GM21723 (cell line): ENCODE data around the gene TPCN1.

Source experiments
- ATAC-seq: cut with Tn5 transposase; IDR thresholded peaks from one replicate; pipeline ENCODE4 v1.9.1; 2021; ENCODE audit warnings: mild to moderate bottlenecking, moderate library complexity; ENCODE audit not compliant: unreplicated experiment

The TPCN1 gene

DNA sequence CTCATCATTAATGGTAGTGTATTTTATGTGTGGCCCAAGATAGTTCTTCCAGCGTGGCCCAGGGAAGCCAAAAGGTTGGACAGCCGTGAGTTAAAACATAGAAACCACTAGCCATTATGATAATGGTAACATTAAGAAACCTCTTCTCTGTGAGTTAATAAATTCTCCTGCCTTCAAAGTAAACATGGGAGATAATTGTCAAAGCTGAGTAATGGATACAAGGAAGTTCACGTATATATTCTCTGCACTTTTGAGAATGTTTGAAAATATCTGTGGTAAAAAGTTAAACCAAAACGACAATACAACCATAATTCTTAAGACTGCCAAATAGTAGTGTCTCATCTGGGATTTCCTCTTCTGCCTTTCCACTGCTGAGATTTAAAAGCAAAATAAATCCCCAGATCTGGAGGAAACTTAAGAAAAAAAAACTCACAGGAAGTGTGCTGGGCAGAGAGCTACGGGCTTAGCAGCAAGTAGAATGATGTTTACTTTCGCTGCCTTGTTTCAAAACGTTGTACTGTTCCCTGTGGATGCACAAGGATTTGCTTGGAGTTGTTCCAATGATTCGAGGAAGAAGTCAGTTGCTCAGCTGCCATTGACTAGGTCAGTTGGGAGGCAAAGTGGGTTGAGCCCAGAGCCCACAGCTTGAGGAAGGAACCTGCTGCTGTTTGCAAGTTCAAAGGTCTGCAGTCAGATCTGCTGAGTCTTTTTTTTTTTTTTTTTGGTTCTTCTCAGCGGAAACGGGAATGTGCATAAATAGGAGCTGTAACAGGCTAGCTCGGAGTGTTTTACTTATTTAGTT is 1.7 kb downstream of the TPCN1 start:
- no peak for ATAC-seq

GRCh38 chr12:113224955-113225354 is 3.7 kb downstream of the TPCN1 start:
- ATAC-seq = no peak

GRCh38 chr12:113226696-113227568 is 5.7 kb downstream of the TPCN1 start:
- ATAC-seq = no peak

DNA sequence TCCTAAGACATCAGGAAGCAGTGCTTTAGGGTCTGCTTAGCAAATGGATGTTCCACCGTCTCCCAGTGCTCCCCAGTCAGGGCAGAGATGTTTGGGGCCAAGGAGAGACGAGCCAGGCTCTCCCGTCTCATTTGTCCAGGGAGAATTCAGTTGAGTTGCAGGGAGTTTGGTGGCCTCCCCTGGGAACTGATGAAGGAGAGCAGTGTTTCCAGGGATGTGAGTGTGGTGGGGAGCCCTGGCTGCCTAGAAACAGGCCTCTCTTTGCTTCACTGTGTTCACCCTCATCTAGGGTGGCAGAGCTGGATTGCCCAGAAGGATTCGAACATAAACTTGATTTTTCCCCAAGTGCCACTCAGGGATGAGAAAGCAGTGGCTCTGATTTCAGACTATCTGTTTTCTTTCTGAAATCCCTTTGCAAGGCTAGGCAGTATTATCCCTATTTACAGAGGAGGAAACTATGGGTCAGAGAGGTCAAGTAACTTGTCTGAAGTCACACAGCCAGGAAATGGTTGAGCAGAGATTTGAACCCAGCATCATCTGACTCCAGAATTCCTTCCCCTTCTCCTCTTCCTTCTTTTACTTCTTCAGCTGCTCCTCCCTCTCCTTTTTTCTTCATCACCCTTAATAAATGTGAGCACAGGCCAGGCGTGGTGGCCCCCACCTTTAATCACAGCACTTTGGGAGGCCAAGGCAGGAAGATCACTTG is 6.6 kb downstream of the TPCN1 start:
- no peak for ATAC-seq

- ATAC-seq = no peak
Observed at GRCh38 chr12:113228394-113229028, 7.2 kb downstream of the TPCN1 start.

DNA sequence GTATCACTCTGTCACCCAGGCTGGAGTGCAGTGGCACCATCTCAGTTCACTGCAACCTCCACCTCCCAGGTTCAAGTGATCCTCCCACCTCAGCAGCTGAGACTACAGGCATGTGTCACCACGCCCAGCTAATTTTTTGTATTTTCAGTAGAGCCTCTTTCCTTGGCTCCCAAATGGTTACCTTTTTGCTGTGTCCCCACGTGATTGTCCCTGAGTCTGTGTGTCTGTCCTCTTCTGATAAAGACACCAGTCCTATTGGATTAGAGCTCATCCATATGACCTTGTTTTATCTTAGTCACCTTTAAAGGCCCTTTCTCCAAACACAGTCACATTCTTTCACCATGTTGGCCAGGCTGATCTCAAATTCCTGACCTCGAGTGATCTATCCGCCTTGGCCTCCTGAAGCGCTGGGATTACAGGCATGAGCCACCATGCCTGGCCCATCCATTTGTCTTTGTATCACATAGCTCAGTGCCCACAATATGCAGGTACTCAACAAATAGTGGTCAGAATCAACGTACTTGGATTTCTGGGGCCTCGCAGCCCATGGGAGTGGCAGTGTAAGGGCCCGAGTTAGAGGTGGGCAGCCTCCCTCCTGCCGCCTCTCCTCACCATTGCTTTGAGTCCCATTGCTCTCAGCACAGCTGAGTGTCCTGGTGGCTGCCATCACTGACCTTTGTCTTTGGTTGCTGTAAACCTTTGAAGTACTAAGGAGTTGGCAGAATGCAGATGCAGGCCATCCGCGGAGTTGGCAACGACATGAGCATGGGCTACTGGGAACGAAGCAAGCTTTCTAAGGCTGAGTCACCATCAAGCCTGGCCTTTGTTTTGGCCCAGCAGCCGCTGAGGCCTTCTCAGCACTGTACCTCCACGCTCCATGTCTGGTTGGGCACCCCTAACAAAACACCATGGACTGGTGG is 9.3 kb downstream of the TPCN1 start:
- peak; percentile 3 for ATAC-seq

GRCh38 chr12:113231235-113232088 is 10.2 kb downstream of the TPCN1 start:
- no peak for ATAC-seq

DNA sequence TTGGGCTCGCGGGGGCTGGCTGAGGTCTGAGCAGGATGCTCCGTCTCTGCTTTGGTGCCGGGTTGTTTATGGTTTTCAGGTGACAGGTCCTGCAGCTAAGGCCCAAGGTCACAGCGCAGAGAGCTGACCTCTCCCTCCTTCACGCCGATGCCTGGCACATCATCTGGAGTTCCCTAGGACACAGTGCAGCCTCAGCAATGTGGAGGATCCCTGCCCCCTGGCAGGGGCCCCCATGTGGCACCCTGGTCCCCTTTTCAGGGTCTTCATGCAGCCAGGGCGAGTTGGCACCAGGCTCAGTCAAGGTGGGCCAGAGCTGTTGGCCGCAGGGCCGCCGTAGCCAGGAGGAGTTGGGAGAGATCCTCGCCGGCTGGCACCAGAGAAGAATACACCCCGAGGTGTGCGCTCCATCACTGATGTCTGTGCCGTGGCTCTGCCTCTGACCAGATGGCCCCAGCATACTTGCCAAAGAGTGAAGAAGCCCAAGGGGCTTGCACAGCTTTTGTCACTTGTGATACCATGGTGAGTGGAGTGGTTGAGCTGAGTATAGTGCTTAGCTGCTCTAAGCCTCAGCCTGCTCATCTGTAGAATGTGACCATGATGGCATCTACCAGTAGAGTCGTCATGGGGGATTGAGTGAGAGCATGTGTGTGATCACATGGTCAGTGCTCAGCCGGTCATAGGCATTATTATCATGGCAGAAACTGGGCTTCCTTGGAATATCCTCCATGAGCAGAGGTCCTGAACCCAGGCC is 11.0 kb downstream of the TPCN1 start:
- ATAC-seq = no peak

GRCh38 chr12:113232840-113233585 is 11.7 kb downstream of the TPCN1 start:
- peak; percentile 70 for ATAC-seq

DNA sequence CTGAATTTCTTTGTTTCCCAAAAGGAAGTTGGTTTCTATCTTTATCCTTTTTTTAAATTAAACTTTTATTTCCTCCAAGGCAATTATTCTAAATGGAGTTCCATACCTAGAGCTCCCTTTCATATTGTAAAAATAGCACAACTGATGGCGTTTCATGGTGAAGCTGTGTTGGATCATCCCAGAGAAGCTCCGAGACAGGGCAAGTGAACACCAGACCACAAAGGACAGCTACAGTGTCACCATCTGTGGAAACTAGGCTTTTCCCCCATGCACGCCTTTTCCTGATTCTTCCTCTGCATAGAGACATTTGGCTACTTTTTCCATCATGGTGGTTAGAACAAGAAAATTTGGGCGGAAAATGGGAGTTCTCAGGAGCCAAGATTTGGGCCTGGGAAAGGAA is 12.7 kb downstream of the TPCN1 start:
- no peak for ATAC-seq

DNA sequence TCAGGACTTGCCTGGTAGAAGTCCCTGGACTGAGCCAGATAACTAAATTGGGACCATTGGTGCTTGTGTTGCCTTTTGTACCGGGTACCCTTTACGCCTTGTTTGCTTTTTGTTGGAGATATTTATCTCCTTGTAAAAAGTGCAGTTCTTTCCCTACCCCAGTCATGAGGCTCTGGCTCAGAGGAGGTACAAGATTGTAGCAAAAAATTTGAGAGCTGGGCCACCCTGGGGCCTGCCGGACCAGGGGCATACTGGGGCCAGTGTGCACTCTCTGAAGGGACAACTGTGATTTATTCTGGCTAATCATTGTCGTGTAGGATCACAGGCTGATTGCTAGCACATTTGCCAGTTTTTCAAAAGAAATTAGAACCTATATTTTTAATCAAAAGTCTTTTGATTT is 13.2 kb downstream of the TPCN1 start:
- no peak for ATAC-seq

DNA sequence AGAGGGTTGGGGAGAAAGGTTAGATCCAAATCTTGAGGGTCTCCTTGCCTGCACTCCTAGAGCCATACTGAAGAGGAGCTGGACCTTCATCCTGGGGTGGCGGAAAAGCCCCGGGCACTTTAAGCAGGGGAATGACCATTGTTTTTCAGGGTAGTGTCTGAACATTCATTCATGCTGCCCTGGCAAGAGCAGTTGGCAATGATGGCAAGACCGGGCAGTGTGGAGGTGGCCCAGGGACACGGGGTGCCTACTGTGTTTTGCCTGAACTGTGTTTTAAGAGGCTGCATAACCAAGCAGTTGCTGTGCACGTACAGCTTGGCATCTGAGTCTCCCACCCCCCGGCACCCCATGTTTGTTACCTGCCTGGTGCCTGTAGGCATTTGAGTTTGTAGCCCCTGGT is 14.7 kb downstream of the TPCN1 start:
- no peak for ATAC-seq

DNA sequence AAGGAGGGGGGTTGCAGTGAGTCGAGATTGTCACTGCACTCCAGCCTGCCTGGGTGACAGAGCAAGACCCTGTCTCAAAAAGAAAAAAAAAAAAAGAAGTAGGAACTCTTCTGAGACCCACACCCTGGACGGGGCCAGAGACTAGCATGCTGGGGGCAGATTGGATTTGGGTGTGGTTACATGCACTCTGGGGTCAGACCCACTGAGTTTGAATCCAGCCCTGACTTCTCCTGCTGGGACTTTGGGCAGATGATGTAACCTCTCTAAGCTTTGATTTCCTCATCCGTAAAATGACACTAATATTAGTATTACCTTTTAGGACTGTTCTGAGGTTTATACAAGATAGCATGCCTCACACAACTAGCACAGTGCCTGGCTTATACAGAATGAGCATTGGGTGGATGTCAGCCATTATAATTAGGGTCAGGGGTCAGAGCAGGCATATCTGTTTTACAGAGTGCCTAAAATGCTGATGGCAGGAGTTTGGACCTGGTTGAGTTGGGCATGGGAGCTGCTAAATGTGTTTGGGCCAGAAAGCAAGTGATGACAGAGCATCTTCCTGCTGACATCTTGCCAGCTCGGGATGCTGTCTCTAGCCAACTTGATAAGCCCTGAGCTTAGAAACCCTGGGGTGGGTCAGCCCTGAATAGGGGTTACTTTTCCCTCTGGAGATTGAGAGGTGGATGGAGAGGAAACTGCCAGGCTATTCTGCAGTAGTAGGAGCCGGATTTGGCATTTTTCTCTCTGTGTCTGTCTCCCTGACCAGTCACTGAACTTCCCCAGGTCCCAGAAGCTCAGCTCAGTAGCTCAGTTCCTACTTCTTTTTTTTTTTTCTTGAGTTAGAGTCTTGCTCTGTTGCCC is 15.5 kb downstream of the TPCN1 start:
- ATAC-seq = no peak

GRCh38 chr12:113237748-113238147 is 16.5 kb downstream of the TPCN1 start:
- ATAC-seq = no peak

DNA sequence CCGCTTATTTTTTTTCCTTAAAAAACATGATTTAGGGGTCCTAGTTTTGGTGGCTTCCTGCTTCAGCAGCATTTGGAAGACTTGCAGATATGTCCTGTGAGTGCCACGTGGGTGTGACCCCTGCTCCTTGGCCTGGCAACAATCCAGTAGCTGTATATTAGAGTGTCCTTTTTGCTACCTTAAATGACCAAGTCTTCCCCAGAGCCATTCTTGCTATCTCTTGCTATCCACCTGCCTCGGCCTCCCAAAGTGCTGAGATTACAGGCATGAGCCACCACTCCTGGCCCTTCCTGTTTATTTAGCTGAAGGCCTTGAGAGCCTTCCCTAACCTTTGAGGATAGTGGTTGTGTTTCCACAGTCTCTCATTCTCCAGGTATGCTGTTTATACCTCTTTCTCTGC is 17.0 kb downstream of the TPCN1 start:
- ATAC-seq = no peak

- no peak for ATAC-seq
Observed at GRCh38 chr12:113239288-113239771, 18.1 kb downstream of the TPCN1 start.
